Measurements from ENCODE around the gene BATF2.

DNA sequence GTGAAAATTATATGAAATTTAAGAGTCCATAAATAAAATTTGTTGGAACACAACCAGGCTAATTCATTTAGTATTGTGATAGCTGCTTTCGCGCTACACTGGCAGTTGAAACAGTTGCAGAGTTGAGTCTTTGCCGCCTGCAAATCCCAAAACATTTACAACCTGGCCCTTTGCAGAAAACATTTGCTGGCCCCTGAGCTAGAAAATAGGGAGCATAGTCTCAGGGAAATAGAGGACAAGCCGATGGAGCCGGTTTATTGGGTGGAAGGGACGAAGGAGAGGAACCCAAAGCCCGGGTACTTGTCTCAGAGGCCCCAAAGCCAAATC is 43.7 kb upstream of the BATF2 start:
- TF ChIP-seq, protein P1, sequence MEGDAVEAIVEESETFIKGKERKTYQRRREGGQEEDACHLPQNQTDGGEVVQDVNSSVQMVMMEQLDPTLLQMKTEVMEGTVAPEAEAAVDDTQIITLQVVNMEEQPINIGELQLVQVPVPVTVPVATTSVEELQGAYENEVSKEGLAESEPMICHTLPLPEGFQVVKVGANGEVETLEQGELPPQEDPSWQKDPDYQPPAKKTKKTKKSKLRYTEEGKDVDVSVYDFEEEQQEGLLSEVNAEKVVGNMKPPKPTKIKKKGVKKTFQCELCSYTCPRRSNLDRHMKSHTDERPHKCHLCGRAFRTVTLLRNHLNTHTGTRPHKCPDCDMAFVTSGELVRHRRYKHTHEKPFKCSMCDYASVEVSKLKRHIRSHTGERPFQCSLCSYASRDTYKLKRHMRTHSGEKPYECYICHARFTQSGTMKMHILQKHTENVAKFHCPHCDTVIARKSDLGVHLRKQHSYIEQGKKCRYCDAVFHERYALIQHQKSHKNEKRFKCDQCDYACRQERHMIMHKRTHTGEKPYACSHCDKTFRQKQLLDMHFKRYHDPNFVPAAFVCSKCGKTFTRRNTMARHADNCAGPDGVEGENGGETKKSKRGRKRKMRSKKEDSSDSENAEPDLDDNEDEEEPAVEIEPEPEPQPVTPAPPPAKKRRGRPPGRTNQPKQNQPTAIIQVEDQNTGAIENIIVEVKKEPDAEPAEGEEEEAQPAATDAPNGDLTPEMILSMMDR (IDR thresholded peaks at IDR 0.05), result no peak
- TF ChIP-seq POLR2AphosphoS5 (IDR thresholded peaks at IDR 0.05), result no peak
- no peak for TF ChIP-seq POLR2A (IDR thresholded peaks at IDR 0.05)
